HEK293 (cell line): ENCODE results near the gene WRNIP1.

Experiments
- ZNF133 ChIP-seq: fragments of 450-650 bp; formaldehyde crosslinking; IDR thresholded peaks from 2 replicates; pipeline ENCODE4 v1.5.1; 2016; ENCODE audit warnings: missing biosample characterization, missing genetic modification characterization
- ZNF19 ChIP-seq: fragments of 450-650 bp; formaldehyde crosslinking; IDR thresholded peaks from 2 replicates; pipeline ENCODE4; 2016; ENCODE audit warnings: missing biosample characterization, missing genetic modification characterization, low read depth
- TF ChIP-seq, protein P1 (sequence below): fragments of 450-650 bp; formaldehyde crosslinking; IDR thresholded peaks from 2 replicates; pipeline ENCODE4 v1.5.1; 2016; ENCODE audit warnings: missing biosample characterization, missing genetic modification characterization

DNA sequence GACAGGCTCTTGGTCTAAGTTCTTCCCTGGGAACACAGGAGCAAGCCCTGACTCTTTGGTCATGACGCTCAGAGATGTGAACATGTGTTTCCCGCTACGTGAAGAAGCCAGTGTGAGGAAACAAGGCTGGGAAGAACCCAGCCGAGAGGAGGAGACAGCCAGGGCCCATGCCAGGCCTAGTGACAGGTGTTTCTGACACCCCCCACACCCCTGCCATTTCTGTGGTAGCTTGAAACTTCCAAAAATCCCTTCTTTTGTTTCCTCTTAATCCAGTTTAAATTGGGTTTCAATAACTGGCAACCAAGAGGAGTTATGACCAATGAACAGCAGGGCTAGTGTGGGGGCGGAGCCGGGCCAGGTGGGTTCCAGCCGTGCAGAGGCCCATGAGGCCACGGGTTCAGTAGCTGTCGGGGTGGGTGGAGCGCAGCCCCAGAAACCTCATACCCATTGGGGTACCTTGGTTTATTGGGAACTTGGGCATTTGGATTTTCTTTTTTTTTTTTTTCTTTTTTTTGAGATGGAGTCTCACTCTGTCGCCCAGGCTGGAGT, 33.5 kb downstream of the WRNIP1 start:
- TF ChIP-seq ZNF133 (tag by site-specific recombination) = no peak
- no peak for TF ChIP-seq ZNF19 (tag by site-specific recombination)
- TF ChIP-seq, protein P1, sequence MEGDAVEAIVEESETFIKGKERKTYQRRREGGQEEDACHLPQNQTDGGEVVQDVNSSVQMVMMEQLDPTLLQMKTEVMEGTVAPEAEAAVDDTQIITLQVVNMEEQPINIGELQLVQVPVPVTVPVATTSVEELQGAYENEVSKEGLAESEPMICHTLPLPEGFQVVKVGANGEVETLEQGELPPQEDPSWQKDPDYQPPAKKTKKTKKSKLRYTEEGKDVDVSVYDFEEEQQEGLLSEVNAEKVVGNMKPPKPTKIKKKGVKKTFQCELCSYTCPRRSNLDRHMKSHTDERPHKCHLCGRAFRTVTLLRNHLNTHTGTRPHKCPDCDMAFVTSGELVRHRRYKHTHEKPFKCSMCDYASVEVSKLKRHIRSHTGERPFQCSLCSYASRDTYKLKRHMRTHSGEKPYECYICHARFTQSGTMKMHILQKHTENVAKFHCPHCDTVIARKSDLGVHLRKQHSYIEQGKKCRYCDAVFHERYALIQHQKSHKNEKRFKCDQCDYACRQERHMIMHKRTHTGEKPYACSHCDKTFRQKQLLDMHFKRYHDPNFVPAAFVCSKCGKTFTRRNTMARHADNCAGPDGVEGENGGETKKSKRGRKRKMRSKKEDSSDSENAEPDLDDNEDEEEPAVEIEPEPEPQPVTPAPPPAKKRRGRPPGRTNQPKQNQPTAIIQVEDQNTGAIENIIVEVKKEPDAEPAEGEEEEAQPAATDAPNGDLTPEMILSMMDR = no peak
